ENCODE data around the gene FAM168B.

DNA sequence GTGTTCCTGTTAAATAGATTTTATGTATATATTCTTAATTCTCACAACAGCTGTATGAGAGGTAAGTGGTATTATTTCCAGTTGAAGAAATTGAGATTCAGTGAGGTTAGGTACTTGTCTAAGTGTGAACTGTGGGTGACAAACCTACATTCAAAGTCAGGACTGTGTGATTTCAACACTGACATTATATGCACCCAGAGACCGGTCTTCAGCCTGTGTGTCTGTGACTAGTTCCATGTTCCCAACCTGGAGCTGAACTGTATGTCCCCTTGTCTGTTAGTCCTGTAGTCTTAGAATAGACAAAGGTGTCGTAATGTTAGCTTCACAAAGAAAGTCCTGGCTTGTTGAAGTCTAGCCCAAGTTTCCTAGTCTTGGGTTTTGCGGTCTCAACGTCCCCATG, 29.2 kb upstream of the FAM168B start:
- TF ChIP-seq YY1 (IDR thresholded peaks at IDR 0.05; ENCODE audit: insufficient read depth, insufficient read length) (no peak), SUZ12 (IDR thresholded peaks at IDR 0.05; ENCODE audit: extremely low read depth, insufficient read depth, insufficient read length) (no peak), ZNF274 (IDR thresholded peaks at IDR 0.05; ENCODE audit: low read depth, low read length) (no peak)
